GM23338 (cell line): Measurements from ENCODE around the gene UNC79.

Experiments used
- CREB1 ChIP-seq: fragments of 250-450 bp; sonication (Bioruptor Pico); IDR thresholded peaks from 2 replicates; pipeline ENCODE4 v1.5.0; 2020; ENCODE audit warnings: low read depth, mild to moderate bottlenecking, moderate library complexity
- EZH2 ChIP-seq: fragments of 200-600 bp; sonication (generic); IDR thresholded peaks from one replicate; pipeline ENCODE4 v1.8.0; 2017; ENCODE audit warnings: antibody characterized with exemption, mild to moderate bottlenecking, low read depth; ENCODE audit not compliant: unreplicated experiment
- EZH2phosphoT487 ChIP-seq: fragments of 200-600 bp; sonication (generic); IDR thresholded peaks from one replicate; pipeline ENCODE4 v1.8.1; 2018; ENCODE audit warnings: antibody characterized with exemption; ENCODE audit not compliant: unreplicated experiment
- JUNB ChIP-seq: IDR thresholded peaks from one replicate; pipeline ENCODE4 v1.6.1; 2016; ENCODE audit warnings: antibody characterized with exemption; ENCODE audit not compliant: unreplicated experiment
- NANOG ChIP-seq: IDR thresholded peaks from 2 replicates; pipeline ENCODE4 v1.6.1; 2016; ENCODE audit warnings: antibody characterized with exemption, borderline replicate concordance
- POLR2AphosphoS5 ChIP-seq: IDR thresholded peaks from 2 replicates; pipeline ENCODE4 v1.6.1; 2016; ENCODE audit warnings: antibody characterized with exemption, low read depth
- TF ChIP-seq, protein P1 (sequence below), 2 experiments: fragments of 200-600 bp in 1 of 2; sonication (generic) in 1 of 2; conservative IDR thresholded peaks; 2 replicates each; pipeline versions ENCODE4 v1.5.1 to v1.6.1; 2016 to 2017; ENCODE audit warnings: antibody characterized with exemption in 2 of 2, low read depth in 2 of 2, mild to moderate bottlenecking in 2 of 2, moderate library complexity in 1 of 2
- TF ChIP-seq, protein P2 (sequence below): IDR thresholded peaks from one replicate; pipeline ENCODE4 v1.6.1; 2018; ENCODE audit warnings: antibody characterized with exemption; ENCODE audit not compliant: unreplicated experiment
- TF ChIP-seq, protein P3 (sequence below): fragments of 250-450 bp; sonication (Bioruptor Pico); IDR thresholded peaks from 2 replicates; pipeline ENCODE4 v1.5.0; 2020; ENCODE audit warnings: mild to moderate bottlenecking, moderate library complexity

DNA sequence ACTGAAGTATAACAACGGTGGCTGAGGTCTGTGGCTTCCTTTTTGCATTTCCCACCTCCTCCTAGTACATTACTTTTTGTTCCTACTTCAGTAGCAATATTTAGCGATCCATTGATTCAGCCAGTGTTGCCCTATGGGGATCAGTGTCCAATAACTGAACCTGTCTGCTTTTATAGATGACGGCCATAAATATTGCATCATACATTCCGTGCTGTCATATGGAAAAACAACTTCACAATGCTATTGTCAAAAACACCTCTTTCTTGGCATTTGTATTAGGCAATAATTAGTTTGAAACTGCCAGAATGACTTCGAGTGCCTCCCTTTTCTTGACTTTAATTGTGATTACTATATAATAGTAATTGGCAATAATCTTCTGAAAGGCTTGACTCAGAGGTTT lies 208.1 kb downstream of the UNC79 start:
- TF ChIP-seq CREB1 (CRISPR knock-in tag): no peak
- TF ChIP-seq, protein P1, sequence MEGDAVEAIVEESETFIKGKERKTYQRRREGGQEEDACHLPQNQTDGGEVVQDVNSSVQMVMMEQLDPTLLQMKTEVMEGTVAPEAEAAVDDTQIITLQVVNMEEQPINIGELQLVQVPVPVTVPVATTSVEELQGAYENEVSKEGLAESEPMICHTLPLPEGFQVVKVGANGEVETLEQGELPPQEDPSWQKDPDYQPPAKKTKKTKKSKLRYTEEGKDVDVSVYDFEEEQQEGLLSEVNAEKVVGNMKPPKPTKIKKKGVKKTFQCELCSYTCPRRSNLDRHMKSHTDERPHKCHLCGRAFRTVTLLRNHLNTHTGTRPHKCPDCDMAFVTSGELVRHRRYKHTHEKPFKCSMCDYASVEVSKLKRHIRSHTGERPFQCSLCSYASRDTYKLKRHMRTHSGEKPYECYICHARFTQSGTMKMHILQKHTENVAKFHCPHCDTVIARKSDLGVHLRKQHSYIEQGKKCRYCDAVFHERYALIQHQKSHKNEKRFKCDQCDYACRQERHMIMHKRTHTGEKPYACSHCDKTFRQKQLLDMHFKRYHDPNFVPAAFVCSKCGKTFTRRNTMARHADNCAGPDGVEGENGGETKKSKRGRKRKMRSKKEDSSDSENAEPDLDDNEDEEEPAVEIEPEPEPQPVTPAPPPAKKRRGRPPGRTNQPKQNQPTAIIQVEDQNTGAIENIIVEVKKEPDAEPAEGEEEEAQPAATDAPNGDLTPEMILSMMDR (conservative IDR thresholded peaks at IDR 0.05; ENCODE audit: low read depth in 2 of 2): no peak
- no peak for TF ChIP-seq NANOG
- TF ChIP-seq EZH2phosphoT487: no peak
- TF ChIP-seq EZH2: no peak
- TF ChIP-seq, protein P2, sequence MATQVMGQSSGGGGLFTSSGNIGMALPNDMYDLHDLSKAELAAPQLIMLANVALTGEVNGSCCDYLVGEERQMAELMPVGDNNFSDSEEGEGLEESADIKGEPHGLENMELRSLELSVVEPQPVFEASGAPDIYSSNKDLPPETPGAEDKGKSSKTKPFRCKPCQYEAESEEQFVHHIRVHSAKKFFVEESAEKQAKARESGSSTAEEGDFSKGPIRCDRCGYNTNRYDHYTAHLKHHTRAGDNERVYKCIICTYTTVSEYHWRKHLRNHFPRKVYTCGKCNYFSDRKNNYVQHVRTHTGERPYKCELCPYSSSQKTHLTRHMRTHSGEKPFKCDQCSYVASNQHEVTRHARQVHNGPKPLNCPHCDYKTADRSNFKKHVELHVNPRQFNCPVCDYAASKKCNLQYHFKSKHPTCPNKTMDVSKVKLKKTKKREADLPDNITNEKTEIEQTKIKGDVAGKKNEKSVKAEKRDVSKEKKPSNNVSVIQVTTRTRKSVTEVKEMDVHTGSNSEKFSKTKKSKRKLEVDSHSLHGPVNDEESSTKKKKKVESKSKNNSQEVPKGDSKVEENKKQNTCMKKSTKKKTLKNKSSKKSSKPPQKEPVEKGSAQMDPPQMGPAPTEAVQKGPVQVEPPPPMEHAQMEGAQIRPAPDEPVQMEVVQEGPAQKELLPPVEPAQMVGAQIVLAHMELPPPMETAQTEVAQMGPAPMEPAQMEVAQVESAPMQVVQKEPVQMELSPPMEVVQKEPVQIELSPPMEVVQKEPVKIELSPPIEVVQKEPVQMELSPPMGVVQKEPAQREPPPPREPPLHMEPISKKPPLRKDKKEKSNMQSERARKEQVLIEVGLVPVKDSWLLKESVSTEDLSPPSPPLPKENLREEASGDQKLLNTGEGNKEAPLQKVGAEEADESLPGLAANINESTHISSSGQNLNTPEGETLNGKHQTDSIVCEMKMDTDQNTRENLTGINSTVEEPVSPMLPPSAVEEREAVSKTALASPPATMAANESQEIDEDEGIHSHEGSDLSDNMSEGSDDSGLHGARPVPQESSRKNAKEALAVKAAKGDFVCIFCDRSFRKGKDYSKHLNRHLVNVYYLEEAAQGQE: no peak
- no peak for TF ChIP-seq POLR2AphosphoS5
- TF ChIP-seq, protein P3, sequence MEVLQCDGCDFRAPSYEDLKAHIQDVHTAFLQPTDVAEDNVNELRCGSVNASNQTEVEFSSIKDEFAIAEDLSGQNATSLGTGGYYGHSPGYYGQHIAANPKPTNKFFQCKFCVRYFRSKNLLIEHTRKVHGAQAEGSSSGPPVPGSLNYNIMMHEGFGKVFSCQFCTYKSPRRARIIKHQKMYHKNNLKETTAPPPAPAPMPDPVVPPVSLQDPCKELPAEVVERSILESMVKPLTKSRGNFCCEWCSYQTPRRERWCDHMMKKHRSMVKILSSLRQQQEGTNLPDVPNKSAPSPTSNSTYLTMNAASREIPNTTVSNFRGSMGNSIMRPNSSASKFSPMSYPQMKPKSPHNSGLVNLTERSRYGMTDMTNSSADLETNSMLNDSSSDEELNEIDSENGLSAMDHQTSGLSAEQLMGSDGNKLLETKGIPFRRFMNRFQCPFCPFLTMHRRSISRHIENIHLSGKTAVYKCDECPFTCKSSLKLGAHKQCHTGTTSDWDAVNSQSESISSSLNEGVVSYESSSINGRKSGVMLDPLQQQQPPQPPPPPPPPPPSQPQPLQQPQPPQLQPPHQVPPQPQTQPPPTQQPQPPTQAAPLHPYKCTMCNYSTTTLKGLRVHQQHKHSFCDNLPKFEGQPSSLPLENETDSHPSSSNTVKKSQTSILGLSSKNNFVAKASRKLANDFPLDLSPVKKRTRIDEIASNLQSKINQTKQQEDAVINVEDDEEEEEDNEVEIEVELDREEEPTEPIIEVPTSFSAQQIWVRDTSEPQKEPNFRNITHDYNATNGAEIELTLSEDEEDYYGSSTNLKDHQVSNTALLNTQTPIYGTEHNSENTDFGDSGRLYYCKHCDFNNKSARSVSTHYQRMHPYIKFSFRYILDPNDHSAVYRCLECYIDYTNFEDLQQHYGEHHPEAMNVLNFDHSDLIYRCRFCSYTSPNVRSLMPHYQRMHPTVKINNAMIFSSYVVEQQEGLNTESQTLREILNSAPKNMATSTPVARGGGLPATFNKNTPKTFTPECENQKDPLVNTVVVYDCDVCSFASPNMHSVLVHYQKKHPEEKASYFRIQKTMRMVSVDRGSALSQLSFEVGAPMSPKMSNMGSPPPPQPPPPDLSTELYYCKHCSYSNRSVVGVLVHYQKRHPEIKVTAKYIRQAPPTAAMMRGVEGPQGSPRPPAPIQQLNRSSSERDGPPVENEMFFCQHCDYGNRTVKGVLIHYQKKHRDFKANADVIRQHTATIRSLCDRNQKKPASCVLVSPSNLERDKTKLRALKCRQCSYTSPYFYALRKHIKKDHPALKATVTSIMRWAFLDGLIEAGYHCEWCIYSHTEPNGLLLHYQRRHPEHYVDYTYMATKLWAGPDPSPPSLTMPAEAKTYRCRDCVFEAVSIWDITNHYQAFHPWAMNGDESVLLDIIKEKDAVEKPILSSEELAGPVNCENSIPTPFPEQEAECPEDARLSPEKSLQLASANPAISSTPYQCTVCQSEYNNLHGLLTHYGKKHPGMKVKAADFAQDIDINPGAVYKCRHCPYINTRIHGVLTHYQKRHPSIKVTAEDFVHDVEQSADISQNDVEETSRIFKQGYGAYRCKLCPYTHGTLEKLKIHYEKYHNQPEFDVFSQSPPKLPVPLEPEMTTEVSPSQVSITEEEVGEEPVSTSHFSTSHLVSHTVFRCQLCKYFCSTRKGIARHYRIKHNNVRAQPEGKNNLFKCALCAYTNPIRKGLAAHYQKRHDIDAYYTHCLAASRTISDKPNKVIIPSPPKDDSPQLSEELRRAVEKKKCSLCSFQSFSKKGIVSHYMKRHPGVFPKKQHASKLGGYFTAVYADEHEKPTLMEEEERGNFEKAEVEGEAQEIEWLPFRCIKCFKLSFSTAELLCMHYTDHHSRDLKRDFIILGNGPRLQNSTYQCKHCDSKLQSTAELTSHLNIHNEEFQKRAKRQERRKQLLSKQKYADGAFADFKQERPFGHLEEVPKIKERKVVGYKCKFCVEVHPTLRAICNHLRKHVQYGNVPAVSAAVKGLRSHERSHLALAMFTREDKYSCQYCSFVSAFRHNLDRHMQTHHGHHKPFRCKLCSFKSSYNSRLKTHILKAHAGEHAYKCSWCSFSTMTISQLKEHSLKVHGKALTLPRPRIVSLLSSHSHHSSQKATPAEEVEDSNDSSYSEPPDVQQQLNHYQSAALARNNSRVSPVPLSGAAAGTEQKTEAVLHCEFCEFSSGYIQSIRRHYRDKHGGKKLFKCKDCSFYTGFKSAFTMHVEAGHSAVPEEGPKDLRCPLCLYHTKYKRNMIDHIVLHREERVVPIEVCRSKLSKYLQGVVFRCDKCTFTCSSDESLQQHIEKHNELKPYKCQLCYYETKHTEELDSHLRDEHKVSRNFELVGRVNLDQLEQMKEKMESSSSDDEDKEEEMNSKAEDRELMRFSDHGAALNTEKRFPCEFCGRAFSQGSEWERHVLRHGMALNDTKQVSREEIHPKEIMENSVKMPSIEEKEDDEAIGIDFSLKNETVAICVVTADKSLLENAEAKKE (CRISPR knock-in tag): no peak
- TF ChIP-seq JUNB: no peak
